Neural cell (in vitro differentiated cells): ENCODE data around the gene BICD1.

Experiments used
- POLR2AphosphoS5 ChIP-seq: IDR thresholded peaks from 2 replicates; pipeline ENCODE4 v1.6.1; 2012
- SMC3 ChIP-seq: fragments of 450-650 bp; conservative IDR thresholded peaks from 2 replicates; pipeline ENCODE4 v1.6.1; 2014; ENCODE audit warnings: antibody characterized with exemption, mild to moderate bottlenecking, moderate library complexity; ENCODE audit not compliant: poor library complexity
- TF ChIP-seq, protein P1 (sequence below): fragments of 450-650 bp; IDR thresholded peaks from 2 replicates; pipeline ENCODE4 v1.5.1; 2014; ENCODE audit warnings: antibody characterized with exemption, mild to moderate bottlenecking, moderate library complexity; ENCODE audit not compliant: poor library complexity, severe bottlenecking

DNA sequence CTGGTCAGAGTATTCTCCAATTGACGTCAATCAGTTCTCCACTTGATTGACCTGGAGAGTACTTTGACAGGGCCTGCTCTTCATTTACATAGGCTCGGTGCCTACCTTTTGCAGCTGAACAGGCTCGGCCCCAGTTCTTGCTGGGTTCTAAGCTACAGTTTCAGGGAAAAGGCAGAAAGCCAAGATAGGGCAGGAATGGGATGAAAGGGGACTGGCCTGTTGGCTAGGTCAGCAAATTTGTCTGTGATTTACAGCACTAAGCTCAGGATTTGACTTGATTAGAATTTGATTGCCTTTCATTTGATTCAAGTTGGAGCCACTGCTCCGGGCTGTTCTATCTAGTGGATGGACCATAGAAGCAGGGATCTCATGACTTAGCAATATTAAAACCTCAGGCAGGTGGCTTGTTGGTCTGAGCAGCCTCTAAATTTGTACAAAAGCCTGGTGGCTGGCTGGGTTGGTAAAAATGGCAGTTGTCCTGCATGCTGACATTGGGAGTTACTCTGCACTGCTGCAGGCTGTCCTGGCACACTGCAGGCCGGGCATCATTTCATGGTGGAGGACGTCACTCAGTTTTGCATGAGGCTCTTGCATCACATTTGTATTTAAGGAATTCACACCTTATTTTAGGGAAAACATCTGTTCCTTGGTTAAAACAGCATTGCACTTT is 71.8 kb downstream of the BICD1 start:
- TF ChIP-seq, protein P1, sequence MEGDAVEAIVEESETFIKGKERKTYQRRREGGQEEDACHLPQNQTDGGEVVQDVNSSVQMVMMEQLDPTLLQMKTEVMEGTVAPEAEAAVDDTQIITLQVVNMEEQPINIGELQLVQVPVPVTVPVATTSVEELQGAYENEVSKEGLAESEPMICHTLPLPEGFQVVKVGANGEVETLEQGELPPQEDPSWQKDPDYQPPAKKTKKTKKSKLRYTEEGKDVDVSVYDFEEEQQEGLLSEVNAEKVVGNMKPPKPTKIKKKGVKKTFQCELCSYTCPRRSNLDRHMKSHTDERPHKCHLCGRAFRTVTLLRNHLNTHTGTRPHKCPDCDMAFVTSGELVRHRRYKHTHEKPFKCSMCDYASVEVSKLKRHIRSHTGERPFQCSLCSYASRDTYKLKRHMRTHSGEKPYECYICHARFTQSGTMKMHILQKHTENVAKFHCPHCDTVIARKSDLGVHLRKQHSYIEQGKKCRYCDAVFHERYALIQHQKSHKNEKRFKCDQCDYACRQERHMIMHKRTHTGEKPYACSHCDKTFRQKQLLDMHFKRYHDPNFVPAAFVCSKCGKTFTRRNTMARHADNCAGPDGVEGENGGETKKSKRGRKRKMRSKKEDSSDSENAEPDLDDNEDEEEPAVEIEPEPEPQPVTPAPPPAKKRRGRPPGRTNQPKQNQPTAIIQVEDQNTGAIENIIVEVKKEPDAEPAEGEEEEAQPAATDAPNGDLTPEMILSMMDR = no peak
- TF ChIP-seq SMC3 = no peak
- no peak for TF ChIP-seq POLR2AphosphoS5
